ENCODE results near the gene KRT16. TPM values are rescaled to one million over a fixed set of nuclear protein-coding genes. Genes with fewer than 3 reads are reported as not detected.
A peak's percentile ranks its signal among the peaks of the same experiment; 100 is the strongest.

KRT16 gene
- total and polyA plus RNA-seq, 3 donors from 2014 or later: not detected

GRCh38 chr17:41653892-41654677 is 41.5 kb upstream of the KRT16 start:
- TF ChIP-seq CTCF (IDR thresholded peaks at IDR 0.05) (no peak), POLR2A (IDR thresholded peaks at IDR 0.05) (no peak)
- 77 to 83% methylated on average over 1 to 14 of the region's 14 CpGs for WGBS, 2 donors
- H3K9me3 ChIP-seq: no peaks in the 10 kb centered on the region
- intact Hi-C loops (cut with DNase I; ENCODE audit: low total_unique reads): no loop called here
- DNase-seq: no peak
- no peaks in the 10 kb centered on the region for H3K36me3 ChIP-seq (ENCODE audit: low read depth, missing control alignments)
- no peaks in the 10 kb centered on the region for H3K27me3 ChIP-seq
- H3K4me1 ChIP-seq: peaks cover 31% of the 10 kb centered on the region
- H3K27ac ChIP-seq: peak overlapping the region; percentile 21 to 70
- no peak overlapping the region for H3K4me3 ChIP-seq

- 85 to 89% methylated on average over 5 of the region's 5 CpGs for whole genome bisulfite sequencing, 2 donors
- H3K27ac ChIP-seq: peak overlapping the region in 1 of 2 donors; percentile 21
Measured at GRCh38 chr17:41653421-41653820, 40.9 kb upstream of the KRT16 start.

GRCh38 chr17:41652461-41652970 is 39.9 kb upstream of the KRT16 start:
- H3K4me3 ChIP-seq: no peak overlapping the region
- DNase-seq: no peak
- WGBS, 2 donors: 83 to 85% methylated on average over 4 to 5 of the region's 5 CpGs
- peaks cover 34% of the 10 kb centered on the region for H3K4me1 ChIP-seq
- H3K27ac ChIP-seq: no peak overlapping the region
- H3K36me3 ChIP-seq (ENCODE audit: low read depth, missing control alignments): no peaks in the 10 kb centered on the region
- intact Hi-C loops (cut with DNase I; ENCODE audit: low total_unique reads): no loop called here
- H3K9me3 ChIP-seq: no peaks in the 10 kb centered on the region
- TF ChIP-seq POLR2A (IDR thresholded peaks at IDR 0.05) (no peak), CTCF (IDR thresholded peaks at IDR 0.05) (no peak)
- H3K27me3 ChIP-seq: no peaks in the 10 kb centered on the region

More at GRCh38 chr17:41653421-41653820, 40.9 kb upstream of the KRT16 start:
- no peak for TF ChIP-seq POLR2A (IDR thresholded peaks at IDR 0.05)
- no peak for TF ChIP-seq CTCF (IDR thresholded peaks at IDR 0.05)
- no peak overlapping the region for H3K4me3 ChIP-seq
- no peak for DNase-seq
- H3K9me3 ChIP-seq: no peaks in the 10 kb centered on the region
- no peaks in the 10 kb centered on the region for H3K27me3 ChIP-seq
- intact Hi-C loops (cut with DNase I; ENCODE audit: low total_unique reads): no loop called here
- peaks cover 35% of the 10 kb centered on the region for H3K4me1 ChIP-seq
- no peaks in the 10 kb centered on the region for H3K36me3 ChIP-seq (ENCODE audit: low read depth, missing control alignments)

GRCh38 chr17:41651625-41652460 is 39.3 kb upstream of the KRT16 start:
- intact Hi-C loops (cut with DNase I; ENCODE audit: low total_unique reads): no loop called here
- Histone ChIP-seq H3K27me3 (no peaks in the 10 kb centered on the region), H3K27ac (no peak overlapping the region), H3K36me3 (ENCODE audit: low read depth, missing control alignments) (no peaks in the 10 kb centered on the region), H3K4me3 (no peak overlapping the region), H3K4me1 (peaks cover 32% of the 10 kb centered on the region), H3K9me3 (no peaks in the 10 kb centered on the region)
- DNase-seq: no peak
- no peak for TF ChIP-seq POLR2A (IDR thresholded peaks at IDR 0.05)
- TF ChIP-seq CTCF (IDR thresholded peaks at IDR 0.05): no peak
- WGBS, 2 donors: 71 to 83% methylated on average over 8 to 13 of the region's 13 CpGs
